Epithelial cell of proximal tubule (primary cell): ENCODE measurements around the gene PSG2. TPM values are rescaled to one million over a fixed set of nuclear protein-coding genes. Genes with fewer than 3 reads are reported as not detected.
"Not testable (repeated sequence)": the region's sequence is repeated elsewhere in the genome, so short reads cannot be mapped to it uniquely, and the experiment has no call there.

Experiments
- DNase-seq: peaks from one replicate; pipeline ENCODE4 v3.0.0-alpha.2; 2011; ENCODE audit warnings: low read depth
- H3K4me3 ChIP-seq: 2 replicates; pipeline ENCODE4 v1.5.1; 2011; ENCODE audit warnings: low read depth, mild to moderate bottlenecking, low read length
- CTCF ChIP-seq: conservative IDR thresholded peaks from 2 replicates; pipeline ENCODE4 v1.5.1; 2012; ENCODE audit warnings: low read depth, mild to moderate bottlenecking, low read length
- total RNA-seq: library from RNA; depleted of rRNA; stranded (reverse); fragments of >200 nt; gene quantifications from 2 replicates; pipeline ENCODE4 v1.2.3, GENCODE V29; 2015

The PSG2 gene
- total RNA-seq, 1 donor from 2014 or later: not detected

GRCh38 chr19:43078311-43078710, 4.2 kb downstream of the PSG2 start:
- no peak for DNase-seq
- no peak for TF ChIP-seq CTCF

GRCh38 chr19:43077881-43078280, 4.6 kb downstream of the PSG2 start:
- not testable (repeated sequence) for DNase-seq, H3K4me3 ChIP-seq

More at GRCh38 chr19:43078311-43078710, 4.2 kb downstream of the PSG2 start:
- H3K4me3 ChIP-seq: no peak overlapping the region

GRCh38 chr19:43062418-43062817, 20.1 kb downstream of the PSG2 start:
- DNase-seq, H3K4me3 ChIP-seq: not testable (repeated sequence)

- DNase-seq, H3K4me3 ChIP-seq: not testable (repeated sequence)
These were observed 21.2 kb downstream of the PSG2 start for GRCh38 chr19:43061326-43061725.

GRCh38 chr19:43060254-43060653, 22.2 kb downstream of the PSG2 start:
- not testable (repeated sequence) for H3K4me3 ChIP-seq, DNase-seq

GRCh38 chr19:43059482-43059881, 23.0 kb downstream of the PSG2 start:
- DNase-seq, H3K4me3 ChIP-seq: not testable (repeated sequence)

- DNase-seq: not testable (repeated sequence)
These were observed 24.1 kb downstream of the PSG2 start for GRCh38 chr19:43058440-43058839.

GRCh38 chr19:43047966-43048365, 34.5 kb downstream of the PSG2 start:
- DNase-seq: not testable (repeated sequence)

More at GRCh38 chr19:43058440-43058839, 24.1 kb downstream of the PSG2 start:
- H3K4me3 ChIP-seq: not testable (repeated sequence)

GRCh38 chr19:43046578-43046977, 35.9 kb downstream of the PSG2 start:
- not testable (repeated sequence) for DNase-seq, H3K4me3 ChIP-seq

More at GRCh38 chr19:43047966-43048365, 34.5 kb downstream of the PSG2 start:
- H3K4me3 ChIP-seq: not testable (repeated sequence)

GRCh38 chr19:43043492-43044180, 38.9 kb downstream of the PSG2 start:
- H3K4me3 ChIP-seq, DNase-seq: not testable (repeated sequence)

GRCh38 chr19:43031645-43032044, 50.9 kb downstream of the PSG2 start:
- not testable (repeated sequence) for H3K4me3 ChIP-seq
- peak; percentile 6 for DNase-seq
- peak; percentile 50 for TF ChIP-seq CTCF

GRCh38 chr19:43028866-43029265, 53.6 kb downstream of the PSG2 start:
- no peak for TF ChIP-seq CTCF
- DNase-seq: no peak
- H3K4me3 ChIP-seq: no peak overlapping the region
